GM21447 (cell line): ENCODE results near the gene MCM9.

Experiments
- ATAC-seq: cut with Tn5 transposase; IDR thresholded peaks from one replicate; pipeline ENCODE4 v1.9.1; 2021; ENCODE audit not compliant: unreplicated experiment

Gene MCM9

DNA sequence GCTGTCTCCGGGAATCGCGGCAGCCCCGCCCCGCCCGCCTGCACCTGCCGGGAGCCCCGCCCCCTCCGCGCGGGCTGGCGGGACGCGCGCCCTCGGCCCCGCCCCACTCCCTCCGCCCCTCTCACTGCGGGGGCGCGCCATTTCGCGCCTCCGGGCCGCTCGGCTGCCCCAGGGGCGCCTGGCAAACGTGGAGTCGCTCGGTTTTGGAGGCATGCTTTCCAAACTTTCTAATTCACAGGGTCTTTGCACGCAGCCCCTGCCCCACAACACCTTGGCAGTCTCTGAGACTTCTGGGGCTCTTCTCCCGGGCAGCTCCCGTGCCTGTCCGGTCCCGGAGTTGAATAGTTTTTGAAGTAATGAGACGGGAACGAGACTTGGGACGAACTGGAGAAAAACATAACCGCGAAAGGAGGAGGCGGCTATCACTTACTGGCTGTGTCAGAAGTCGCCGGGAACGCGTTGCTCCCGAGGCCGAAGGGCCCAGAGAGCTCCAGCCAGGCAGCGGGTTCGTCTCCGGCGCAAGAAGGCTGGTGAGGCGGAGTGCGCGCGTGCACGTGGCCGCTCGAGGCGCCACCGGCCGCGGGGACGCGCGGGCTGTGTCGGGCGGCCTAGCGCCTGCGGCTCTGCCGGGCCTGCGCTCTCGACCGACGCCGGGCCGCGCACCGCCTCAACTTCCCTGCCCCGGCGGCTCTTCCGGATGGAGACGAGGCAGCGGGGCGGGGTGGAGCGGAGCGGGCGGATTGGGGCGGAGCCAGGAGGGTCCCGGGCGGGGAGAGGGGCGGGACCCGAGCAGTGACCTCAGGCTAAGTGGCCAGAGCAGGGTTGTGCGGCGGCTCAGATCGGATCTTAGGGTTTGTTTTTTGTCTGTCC, at the start of gene MCM9:
Gene MCM9 (minus strand): TSS at position 699 of the 870 bp plus-strand sequence. CDS start 3,436 bp downstream, outside the sequence.
- ATAC-seq = peak; percentile 89

DNA sequence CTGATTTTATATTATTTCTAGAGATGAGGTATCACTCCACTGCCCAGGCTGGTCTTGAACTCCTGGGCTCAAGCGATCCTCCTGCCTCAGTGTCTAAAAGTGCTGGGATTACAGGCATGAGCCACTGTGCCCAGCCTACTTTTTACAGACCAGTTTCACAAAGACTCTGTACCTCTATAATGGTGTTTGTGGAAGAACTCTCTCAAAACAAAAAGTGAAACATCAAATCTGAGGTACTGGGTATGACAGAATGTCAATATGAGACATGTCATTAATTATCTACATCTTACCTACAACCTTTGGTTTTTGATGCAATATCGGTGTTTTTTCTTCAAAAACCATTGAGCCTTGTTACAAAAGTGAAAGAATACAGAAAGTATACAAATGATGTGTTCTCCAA, 49.4 kb upstream of the MCM9 start:
- ATAC-seq = no peak

DNA sequence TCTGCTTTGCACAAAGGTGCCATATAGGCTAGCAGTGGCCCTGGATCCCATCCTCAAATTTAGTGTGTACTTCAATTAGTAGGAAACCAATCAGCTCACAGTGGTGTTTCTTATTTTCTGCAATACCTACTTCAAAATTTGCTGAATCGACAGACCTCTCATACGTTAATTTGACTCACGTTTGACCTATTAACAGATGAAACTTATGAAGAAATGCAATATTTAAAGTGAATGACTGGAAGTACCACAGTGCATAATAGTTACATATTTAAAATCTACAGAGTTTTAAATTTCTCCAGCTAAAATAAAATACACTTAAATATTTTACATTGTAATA, 47.6 kb upstream of the MCM9 start:
- ATAC-seq = no peak

DNA sequence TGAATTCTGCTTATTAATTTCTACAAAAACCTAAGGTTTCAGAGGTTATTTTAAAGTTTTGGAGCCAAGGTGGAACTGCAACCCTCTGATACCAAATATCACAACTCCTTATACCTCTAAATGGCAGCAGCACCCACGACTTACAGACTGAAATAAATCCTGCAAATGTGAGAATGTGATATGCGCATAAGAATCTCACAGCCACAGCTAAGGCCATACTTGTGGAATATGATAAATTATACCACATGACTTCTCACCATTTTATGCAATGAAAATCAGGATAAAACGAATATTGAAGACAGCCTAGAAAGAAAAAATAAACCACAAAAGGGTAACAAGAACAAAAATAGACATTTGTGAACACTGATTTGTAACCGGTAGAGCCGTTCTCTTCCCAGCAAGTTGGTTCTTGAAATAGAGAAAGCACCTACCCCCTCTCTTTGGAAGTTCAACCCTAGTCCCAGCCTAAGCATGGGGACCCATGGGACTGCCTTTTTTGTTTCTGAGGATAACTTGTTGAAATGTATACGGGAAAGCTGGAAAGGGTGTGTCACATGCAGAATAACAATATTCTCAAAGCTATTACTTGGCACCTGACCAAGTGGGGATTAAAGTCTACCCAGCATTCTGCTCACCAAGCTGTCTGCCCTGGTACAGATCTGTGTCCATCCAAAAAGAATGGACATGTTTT, 47.1 kb upstream of the MCM9 start:
- no peak for ATAC-seq

DNA sequence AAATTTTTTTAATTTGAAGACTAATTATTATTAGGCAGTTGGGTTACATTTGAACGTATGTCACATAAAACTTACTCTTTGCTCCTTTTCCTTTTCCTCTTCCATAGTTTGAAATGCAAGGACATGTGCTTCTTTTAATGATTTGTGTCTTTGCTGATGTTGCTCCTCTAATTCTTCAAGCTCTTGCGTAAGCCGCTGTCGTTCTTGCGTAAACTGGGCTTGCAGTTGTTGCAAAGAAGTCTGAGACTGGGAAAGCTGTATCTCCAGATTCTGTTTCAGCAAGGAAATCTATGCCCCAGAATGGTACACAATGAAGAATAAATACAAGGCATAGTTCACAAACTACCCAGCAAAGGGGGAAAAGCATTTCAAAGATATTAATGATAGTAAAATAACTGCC, 45.1 kb upstream of the MCM9 start:
- ATAC-seq = no peak

DNA sequence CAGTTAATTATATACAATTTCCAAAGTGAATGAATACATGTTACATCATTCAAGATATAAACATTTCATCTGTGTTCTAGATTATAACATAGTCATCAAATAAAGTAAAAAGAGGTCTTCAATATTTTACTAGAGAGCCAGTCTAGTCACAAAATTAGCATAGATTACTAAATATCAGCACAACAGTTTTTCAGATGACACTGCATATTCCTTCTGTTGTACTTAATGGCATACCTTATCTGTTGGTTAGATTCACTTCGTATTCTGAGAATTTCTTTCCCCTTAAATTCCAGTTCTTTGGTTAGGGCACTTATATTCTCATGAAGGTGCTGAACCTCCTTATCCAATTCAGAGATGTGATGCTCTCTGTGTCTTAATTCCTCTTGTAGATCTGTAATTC, 39.8 kb upstream of the MCM9 start:
- ATAC-seq = no peak

DNA sequence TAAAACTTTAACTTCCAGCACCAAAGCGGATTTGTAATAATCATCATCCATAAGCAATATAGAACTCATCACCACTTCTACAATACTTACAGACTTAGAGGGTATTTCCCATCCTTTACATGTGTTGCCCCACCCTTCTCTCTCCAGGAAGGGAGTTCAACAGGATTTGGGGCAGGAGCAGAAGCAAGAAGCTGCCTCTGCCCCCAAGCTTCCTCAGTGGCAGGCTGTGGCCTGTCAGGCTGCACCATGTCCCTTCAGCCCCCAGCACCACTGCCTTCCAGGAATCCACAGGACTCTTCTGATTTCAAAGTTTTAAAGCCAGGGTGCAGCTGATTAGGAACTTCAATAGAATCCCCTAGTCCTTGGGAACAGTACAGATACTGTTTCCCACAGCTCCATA, 36.7 kb upstream of the MCM9 start:
- no peak for ATAC-seq

DNA sequence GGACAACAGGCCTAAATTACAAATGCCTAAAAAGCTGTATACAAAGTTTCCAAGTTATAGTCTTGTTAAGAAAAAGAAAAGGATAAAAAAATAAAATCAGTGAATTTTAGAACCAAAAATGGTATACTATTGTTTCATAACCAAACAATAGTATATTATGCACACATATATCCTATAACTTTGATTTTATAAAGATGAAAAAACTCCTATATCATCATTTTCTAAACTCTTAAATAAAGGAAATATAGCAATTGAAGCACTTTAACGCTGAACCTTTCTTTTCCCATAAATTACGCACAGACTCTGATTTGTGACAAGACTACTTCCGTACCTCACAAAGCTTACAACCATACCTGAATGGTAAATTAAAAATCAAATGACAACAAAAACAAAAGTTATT, 35.9 kb upstream of the MCM9 start:
- no peak for ATAC-seq

DNA sequence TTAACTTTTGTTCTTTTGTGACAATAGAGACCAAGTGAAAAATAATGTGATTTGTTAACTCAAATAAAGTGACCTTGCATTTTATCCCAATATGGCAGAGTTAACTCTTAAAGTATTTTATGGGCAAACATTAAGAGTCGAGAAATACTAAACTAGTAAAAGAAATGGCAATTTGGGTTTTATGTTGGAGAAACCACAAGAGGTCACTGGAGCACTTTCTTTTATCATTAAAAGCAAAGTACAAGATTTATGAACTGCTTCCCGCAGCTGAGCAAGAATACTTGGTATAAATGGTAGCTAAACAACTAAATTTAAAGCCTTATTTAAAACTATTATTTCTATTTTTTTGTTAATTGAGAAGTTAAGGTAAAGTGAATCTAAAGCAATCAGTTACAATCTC, 33.5 kb upstream of the MCM9 start:
- no peak for ATAC-seq

DNA sequence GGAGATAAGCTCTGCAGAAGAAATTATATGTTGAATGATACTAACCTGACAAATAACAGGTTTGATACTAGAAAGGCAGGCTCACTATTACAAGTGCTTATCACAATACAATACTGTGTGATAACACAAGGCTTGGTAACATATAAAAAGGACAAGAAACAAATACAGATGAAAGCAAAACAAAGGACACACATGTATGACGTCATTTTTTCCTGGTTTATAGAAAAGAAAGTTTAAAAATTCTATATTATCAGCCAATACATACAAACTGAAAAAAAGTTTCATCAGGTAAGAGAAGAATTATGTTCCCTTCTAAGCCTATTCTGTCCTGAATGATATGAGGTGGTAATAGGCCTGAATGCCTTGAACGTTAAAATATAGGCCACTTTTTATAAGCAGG, 32.3 kb upstream of the MCM9 start:
- ATAC-seq = no peak

DNA sequence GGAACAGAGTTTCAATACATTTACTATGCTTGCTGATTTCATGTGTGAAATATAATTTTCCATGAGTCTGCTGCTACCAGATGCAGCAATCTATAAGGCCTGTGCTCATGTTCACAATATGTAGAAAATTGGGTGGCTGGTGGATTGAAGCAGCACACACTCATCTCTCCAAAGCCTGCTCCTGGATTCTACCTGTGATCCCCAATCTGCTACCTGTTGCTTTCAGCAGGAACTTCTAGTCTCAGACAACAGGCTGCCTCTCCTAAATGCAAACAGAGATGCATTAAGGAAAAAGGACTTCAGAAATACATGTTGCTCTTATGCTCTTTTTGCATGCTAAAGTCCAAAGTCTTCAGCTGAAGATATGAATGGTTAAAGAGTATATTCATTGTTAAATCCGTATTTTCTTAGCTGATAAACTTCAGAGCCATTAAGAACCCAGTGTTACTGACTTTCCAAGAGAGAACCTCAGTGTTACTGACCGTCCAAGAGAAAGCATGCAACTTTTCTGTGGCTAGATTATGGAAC, 30.9 kb upstream of the MCM9 start:
- no peak for ATAC-seq

DNA sequence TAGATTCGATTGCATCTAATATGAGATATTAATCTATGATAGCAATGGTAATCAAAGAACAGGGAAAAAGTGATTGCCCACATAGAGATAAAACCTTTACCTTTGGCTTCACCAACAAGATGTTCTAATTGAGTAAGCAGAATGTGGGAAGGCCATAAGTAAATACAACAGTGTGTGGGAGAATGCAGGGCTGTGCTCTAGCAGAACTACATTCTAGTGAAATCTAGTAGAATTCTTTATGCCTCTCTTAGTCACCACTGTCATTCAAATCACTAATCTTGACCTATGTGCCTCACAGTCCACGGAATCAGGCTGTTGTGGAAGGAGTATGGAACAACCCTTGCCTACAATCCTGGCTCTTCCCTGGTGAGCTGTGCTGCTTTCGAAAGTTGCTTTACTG, 30.4 kb upstream of the MCM9 start:
- no peak for ATAC-seq

DNA sequence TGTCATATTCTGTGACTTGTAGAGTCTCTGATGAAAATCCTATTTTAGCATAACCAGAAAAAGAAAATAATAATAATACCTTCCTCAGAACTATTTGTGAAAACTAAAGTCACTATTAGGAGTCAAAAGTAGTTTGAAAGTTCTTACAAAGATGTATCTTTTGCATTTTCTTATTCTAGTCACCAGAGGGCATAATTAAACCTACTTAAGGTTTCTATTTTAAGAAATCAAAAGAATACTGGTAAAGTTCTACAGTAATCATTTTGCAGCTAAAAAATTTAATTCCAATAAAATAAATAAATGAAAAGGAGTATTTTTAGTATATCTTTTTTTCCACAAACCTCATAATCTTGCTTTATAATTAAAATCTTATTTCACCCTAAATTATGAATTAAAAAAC, 28.0 kb upstream of the MCM9 start:
- ATAC-seq = no peak

DNA sequence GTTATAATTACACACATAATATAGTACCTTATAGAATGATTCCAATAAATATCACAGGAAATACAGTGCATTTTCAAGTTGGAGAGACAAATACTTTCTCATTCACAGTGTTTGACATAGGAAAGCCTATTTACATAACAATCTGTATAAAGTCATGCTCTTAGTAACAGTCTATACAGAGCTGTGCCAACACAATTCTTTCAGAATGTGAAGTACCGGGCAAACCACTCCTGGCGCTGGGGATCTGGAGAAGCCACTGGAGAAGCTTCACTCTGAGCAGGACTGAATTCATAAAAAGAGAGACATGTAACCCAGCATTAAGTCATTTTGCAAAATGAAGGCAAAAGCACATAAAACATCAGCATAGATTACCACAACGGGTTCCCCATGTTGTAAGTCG, 24.9 kb upstream of the MCM9 start:
- no peak for ATAC-seq

DNA sequence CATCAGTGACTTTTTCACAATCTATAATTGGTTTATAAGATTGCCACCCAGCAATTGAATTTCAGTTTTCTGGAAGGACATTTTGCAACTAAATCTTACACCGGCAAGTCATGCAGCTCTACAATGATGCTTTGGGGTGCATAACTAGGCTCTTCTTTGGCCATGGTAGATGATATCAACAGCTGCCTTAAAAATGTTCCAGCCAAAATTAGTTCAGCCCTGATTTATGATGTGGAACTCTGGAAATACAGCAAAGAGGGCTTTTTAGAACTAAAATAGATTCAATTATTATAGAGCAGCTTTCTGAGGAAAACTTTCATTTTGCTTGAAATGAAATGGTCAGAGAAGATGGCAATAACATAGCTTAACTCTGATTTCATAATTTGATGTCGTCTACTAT, 18.4 kb upstream of the MCM9 start:
- no peak for ATAC-seq

DNA sequence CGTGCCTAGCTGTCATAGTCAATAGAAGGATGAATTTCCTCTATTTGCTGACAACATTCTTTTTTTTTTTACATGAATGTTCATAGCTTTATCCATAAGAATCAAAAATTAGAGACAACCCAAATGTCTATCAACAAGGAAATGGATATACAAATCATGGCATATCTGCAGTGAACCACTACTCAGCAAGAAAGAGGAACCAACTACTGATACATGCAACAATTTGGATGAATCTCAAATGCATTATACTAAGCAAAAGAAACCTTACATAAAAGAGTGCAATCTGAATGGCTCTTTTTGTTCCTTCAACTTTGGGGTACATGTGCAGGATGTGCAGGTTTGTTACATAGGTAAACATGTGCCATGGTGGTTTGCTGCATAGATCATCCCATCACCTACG, 17.7 kb upstream of the MCM9 start:
- no peak for ATAC-seq

DNA sequence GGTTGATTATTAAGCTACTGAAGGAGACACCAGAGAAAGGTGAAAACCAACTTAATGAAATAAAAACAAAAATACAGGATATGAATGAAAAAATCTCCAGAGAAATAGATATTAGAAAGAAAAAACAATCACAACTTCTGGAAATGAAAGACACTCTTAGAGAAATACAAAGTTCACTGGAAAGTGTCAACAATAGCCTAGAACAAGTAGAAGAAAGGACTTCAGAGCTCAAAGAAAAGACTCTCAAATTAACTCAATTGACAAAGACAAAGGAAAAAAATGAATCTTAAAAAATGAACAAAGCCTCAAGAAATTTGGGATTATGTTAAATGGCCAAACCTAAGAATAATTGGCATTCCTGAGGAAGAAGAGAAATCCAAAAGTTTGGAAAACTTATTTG, 10.3 kb upstream of the MCM9 start:
- no peak for ATAC-seq

DNA sequence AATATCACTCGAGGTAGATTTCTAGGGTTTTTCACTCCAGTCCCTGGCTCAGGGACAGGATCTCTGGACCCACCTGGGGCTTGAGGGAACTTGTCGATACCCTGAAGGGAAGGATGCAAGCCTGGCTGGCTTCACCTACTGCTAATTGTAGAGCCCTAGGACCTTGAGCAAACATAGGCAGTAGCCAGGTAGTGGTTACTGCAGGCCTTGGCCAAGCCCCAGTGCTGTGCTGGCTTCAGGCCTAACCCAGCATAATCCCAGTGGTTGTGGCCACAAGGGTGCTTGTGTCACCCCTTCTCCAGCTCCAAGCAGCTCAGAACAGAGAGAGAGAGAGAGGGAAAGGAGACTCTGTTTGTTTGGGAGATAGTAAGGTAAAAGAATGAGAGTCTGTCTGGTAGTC, 5.8 kb upstream of the MCM9 start:
- no peak for ATAC-seq

DNA sequence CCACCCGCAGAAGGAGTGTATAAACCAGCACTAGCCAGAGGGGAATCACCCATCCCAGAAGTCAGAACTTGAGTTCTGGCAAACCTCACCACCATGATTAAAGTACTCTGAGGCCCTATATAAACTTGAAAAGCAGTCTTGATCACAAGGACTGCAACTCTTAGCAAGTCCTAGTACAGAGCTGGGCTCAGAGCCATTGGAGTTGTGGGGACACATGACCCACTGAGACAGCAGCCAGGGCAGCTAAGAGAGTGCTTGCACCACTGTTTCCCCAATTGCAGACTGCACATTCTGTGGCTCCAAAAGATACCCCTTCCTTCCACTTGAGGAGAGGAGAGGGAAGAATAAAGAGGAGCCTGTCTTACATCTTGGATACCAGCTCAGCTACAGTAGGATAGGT, 4.7 kb upstream of the MCM9 start:
- ATAC-seq = no peak

DNA sequence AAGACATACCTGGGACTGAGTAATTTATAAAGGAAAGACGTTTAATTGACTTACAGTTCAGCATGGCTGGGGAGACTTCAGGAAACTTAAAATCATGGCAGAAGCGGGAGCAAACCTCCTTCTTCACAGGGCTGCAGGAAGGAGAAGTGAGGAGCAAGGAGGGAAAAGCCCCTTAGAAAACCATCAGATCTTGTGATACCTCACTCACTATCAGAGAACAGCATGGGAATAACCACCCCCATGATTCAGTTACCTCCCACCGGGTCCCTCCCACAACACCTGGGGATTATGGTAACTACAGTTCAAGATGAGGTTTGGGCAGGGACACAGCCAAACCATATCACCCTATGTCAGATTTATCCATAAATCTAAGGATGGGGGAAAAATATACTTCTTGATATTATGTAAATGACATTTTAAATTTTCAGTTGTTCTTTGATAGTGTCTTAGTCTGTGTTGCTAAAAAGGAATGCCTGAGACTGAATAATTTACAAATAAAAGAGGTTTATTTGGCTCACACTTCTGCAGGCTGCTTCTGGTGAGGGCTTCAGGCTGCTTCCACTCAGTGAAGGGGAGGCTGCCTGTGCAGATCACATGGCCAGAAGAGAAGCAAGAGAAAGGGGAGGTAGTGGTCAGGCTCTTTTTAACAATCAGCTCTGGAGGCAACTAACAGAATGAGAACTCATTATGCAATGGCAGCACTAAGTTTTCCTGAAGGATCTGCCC, 1.2 kb upstream of the MCM9 start:
- ATAC-seq = no peak

DNA sequence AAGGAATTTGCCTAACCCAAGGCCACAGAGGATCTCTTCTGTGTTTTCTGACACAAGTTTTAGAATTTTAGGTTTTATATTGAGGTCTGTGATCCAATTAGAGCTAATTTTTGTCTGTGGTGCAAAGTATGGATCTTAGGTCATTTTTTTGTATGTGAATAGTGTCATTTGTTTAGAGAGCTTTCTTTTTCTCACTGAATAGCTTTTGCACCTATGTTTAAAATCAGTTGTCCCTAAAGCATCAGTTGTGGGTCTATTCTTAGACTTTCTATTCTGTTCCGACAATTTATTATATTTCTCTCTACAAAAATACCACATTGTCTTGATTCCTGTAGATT, 341 bp upstream of the MCM9 start:
- ATAC-seq = no peak

DNA sequence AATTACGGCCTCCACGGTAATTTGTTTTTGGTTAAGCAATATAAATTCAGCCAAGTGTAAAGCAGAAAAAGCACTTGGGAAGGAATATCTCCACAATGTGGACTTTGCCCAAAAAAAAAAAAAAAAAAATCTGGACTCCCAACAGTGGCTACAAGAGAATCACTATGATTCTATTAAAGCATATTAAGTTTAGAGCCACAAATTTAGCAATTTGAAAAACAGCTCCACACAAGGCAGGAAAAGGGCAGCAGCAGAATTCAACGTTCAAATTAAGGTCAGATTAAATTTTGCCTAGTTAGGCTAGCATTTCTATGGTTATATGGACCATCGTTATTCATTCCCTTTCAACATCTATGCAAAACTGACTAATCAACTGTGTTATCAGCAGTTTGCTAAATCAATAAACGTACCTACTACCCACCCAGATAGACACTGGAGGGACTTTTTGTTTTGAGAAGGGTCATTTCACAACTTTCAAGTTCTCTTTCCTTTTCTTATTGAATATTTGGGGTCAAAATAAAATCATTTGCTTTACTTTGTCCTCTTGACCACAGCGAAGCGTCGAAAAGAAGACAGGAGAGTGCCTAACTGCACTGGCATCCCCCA, 1.0 kb downstream of the MCM9 start:
- peak; percentile 2 for ATAC-seq
